ENCODE data around the gene RAB40C.

The RAB40C gene

DNA sequence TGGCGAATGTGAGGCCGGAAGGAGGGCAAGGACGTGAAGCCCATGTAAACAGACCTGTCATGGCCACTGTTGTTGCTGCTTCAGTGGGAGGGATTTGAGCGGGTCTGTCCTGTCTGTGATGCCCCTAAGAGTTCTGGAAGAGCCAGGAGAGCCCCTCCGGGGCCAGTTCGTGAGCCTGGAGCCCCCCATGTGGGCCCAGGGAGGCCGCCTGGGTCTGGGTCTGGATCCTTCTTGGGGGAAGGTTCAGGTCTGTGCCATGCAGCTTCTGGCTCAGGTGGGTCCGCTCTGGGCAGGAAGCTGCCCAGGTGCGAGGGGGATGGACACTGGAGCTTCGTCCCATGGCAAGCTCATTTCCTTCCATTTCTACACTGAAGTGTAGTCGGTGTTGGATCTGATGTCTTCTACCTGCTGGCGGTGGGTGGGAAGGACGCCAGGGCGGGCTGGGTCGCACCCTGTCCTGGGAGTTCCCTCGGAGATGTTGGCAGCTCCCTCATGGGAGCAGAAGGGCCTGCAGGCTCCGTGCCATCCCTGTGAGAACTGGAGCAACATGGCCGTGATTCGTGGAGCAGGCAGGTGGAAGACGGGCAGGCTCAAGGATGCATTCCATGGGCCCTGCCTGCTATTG lies 29.7 kb downstream of the RAB40C start:
- DNase-seq: no peak

DNA sequence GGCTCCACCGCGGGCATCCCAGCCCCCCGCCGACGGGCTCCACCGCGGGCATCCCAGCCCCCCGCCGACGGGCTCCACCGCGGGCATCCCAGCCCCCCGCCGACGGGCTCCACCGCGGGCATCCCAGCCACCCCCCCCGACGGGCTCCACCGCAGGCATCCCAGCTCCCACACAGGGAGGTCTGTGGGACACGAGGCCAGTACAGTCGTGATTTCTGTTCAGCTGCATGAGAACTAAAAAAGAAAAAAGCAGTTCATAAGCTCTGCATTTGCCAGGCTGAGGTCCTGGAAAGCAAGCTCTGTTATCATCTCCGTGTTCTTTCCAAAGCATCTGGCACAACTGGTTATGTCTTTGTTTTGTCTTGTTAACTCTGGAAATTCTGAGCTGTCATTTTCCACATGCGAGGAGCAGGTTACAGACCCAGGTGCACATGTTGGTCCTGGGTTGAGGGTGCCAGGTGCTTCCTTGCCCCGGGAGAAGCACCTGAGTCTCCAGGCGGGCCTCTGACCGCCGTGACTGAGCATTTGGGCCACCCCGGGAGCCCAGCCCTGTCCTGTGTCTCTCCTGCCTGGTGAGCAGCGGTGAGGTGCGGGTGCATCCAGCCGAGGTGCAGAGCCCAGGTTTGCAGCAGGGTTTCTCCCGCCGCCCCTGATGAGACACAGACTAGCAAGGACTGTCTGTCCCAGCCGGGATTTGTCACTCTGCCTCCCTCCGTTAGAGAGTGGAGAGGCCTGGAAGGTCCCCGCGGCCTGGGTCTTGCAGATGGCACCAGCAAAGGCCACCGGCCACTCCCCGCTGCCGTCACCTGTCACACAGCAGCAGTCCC lies 31.0 kb downstream of the RAB40C start:
- DNase-seq: no peak

- DNase-seq: no peak
Measured at GRCh38 chr16:621526-622105, 31.8 kb downstream of the RAB40C start.

- no peak for DNase-seq
Measured at GRCh38 chr16:622920-623280, 33.0 kb downstream of the RAB40C start.

GRCh38 chr16:624526-625070 lies 34.7 kb downstream of the RAB40C start:
- DNase-seq: no peak

DNA sequence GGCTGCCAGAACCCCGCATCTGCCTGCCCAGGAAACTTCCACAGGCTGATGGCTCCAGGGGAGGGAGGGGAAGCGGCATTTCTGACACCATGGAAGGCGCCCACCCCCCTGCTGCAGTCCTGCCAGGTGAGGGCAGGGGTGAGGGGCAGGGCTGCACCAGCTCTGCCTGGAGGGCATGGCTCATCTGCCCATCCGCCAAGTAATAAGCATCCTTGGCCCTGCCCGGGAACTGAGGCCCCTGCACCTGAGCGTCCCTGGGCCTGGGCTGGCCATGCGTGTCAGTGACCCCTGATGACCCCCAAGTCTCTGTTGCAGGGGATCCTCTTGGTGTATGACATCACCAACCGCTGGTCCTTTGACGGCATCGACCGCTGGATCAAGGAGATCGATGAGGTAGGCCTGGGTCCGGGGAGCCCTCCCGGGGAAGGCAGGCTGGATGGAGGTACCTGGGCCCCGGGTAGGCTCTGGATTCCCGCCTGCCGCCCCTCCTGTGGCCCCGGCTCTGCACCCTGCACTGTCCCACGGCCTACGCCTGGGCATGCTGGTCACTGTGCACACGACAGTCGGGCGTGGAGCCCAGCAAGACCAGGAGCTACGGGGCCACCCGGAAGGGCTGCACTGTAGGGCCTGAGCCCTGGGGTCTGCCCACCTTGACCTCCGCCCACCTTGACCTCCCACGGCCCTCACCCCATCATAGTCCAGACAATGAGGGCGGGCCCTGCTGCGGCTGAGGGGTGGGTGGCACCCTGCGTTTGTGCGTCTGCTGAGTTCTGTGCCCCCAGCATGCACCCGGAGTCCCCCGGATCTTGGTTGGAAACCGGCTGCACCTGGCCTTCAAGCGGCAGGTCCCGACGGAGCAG lies 35.5 kb downstream of the RAB40C start:
- no peak for DNase-seq

- DNase-seq: no peak
Measured at GRCh38 chr16:625977-626765, 36.3 kb downstream of the RAB40C start.

GRCh38 chr16:626787-627453 lies 37.1 kb downstream of the RAB40C start:
- no peak for DNase-seq

- DNase-seq: no peak
Measured at GRCh38 chr16:627454-628239, 37.8 kb downstream of the RAB40C start.

- DNase-seq: no peak
Measured at GRCh38 chr16:628321-629061, 38.6 kb downstream of the RAB40C start.

DNA sequence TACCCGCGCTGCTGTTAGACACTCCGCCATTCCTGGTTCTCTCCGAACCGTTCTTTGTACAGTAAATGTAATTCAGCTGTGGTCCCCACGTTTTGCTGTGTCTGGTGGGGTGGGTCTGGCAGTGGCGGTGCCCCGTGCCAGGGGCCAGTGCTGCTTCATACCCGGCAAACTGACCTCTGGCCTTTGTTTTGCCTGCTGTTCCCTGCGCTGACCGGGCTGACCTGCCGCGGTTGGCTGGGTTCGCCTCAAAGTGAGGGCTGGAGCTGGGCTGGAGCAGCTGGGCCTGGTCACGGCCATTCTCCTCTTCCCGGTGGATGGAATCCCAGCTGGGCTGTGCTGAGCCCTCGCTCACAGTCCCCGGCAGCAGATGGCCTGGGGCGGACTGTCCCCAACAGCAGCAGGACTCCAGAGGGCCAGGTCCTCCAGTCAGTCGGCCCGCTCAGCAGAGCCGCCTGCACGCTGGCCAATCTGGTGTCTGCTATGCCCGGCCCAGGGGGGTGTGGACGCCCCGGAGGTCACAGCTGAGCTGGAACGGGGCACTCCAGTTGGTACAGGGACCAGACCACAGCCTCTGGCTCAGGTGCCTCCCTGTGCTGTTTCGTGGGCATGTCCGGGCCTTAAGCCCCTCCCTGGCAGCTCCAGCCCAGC lies 39.4 kb downstream of the RAB40C start:
- no peak for DNase-seq

DNA sequence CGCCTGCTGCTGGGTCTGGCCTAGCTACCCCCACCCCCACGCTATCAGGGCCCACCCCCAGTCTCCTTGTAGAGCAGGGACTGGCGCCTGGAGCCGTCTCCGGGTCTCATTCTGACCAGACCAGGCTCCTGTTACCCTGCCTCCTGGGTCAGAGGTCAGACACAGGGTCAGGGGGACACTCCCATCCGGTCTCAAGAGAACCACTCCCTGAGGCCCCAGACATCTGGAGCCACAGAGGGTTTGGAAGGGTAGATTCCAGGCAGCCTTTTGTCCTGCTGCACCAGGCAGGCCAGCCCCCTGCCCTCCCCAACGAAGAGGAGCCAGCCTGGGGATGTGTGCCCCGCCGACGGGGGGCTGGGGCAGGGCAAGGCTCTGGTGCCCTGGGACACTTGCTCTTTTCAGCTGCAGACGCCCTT lies 40.0 kb downstream of the RAB40C start:
- DNase-seq: no peak

- DNase-seq: no peak
Measured at GRCh38 chr16:630249-630814, 40.5 kb downstream of the RAB40C start.

GRCh38 chr16:630815-631405 lies 41.0 kb downstream of the RAB40C start, which contains the start of gene WFIKKN1:
TSS of gene WFIKKN1 (plus strand) at chr16:630985. CDS start at chr16:631254, 269 bp downstream.
- DNase-seq: no peak

- DNase-seq: no peak
Measured at GRCh38 chr16:631808-632358, 42.0 kb downstream of the RAB40C start.

DNA sequence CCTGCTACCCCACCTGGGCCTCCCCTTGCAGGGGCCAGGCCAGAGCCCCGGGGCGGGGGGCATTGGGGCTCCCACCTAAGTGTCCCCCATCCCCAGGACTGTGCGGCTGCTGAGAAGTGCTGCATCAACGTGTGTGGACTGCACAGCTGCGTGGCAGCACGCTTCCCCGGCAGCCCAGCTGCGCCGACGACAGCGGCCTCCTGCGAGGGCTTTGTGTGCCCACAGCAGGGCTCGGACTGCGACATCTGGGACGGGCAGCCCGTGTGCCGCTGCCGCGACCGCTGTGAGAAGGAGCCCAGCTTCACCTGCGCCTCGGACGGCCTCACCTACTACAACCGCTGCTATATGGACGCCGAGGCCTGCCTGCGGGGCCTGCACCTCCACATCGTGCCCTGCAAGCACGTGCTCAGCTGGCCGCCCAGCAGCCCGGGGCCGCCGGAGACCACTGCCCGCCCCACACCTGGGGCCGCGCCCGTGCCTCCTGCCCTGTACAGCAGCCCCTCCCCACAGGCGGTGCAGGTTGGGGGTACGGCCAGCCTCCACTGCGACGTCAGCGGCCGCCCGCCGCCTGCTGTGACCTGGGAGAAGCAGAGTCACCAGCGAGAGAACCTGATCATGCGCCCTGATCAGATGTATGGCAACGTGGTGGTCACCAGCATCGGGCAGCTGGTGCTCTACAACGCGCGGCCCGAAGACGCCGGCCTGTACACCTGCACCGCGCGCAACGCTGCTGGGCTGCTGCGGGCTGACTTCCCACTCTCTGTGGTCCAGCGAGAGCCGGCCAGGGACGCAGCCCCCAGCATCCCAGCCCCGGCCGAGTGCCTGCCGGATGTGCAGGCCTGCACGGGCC lies 42.8 kb downstream of the RAB40C start:
- no peak for DNase-seq
